Activated naive CD8-positive, alpha-beta T cell treated with anti-CD3 and anti-CD28 coated beads, Interleukin-2, amount 10 ng/mL, durations not matched to agents 7 days and 5 days (primary cell): ENCODE results near the gene MEGF6. TPM values are rescaled to one million over a fixed set of nuclear protein-coding genes. Genes with fewer than 3 reads are reported as not detected.
A peak's percentile ranks its signal among the peaks of the same experiment; 100 is the strongest.

Experiments
- ATAC-seq: fragments of 150-1000 bp; cut with Tn5 transposase; one replicate; pipeline ENCODE4 v1.10.0; 2021; ENCODE audit warnings: low read depth, moderate library complexity
- POLR2A ChIA-PET: fragments of 350-600 bp; sonication (Branson Sonifier 250); formaldehyde crosslinking; loops from one replicate; lab custom pipeline; 2021; ENCODE audit warnings: antibody characterized with exemption; lab: Charles Lee
- DNase-seq: peaks from one replicate; pipeline ENCODE4 v3.0.0; 2021
- H3K27ac Mint-ChIP-seq: one replicate; pipeline ENCODE4 v1.8.0; 2022; ENCODE audit warnings: mild to moderate bottlenecking, mixed read lengths
- H3K27me3 Mint-ChIP-seq: one replicate; pipeline ENCODE4 v1.8.0; 2022; ENCODE audit warnings: mild to moderate bottlenecking, moderate library complexity, mixed read lengths
- H3K36me3 Mint-ChIP-seq: one replicate; pipeline ENCODE4 v1.8.0; 2021; ENCODE audit warnings: mild to moderate bottlenecking, mixed read lengths
- H3K4me1 Mint-ChIP-seq: one replicate; pipeline ENCODE4 v1.8.0; 2021; ENCODE audit warnings: mixed read lengths
- H3K4me3 Mint-ChIP-seq: one replicate; pipeline ENCODE4 v1.8.0; 2022; ENCODE audit warnings: mild to moderate bottlenecking, moderate library complexity, mixed read lengths
- H3K9me3 Mint-ChIP-seq: one replicate; pipeline ENCODE4 v1.8.0; 2021; ENCODE audit warnings: mixed read lengths
- total RNA-seq, 2 experiments: library from RNA; stranded (reverse); gene quantifications; one replicate each; pipeline ENCODE4 v1.2.3, GENCODE V29; 2021

MEGF6 gene
- total RNA-seq, 2 experiments from 2014 or later, result 56.6 TPM

DNA sequence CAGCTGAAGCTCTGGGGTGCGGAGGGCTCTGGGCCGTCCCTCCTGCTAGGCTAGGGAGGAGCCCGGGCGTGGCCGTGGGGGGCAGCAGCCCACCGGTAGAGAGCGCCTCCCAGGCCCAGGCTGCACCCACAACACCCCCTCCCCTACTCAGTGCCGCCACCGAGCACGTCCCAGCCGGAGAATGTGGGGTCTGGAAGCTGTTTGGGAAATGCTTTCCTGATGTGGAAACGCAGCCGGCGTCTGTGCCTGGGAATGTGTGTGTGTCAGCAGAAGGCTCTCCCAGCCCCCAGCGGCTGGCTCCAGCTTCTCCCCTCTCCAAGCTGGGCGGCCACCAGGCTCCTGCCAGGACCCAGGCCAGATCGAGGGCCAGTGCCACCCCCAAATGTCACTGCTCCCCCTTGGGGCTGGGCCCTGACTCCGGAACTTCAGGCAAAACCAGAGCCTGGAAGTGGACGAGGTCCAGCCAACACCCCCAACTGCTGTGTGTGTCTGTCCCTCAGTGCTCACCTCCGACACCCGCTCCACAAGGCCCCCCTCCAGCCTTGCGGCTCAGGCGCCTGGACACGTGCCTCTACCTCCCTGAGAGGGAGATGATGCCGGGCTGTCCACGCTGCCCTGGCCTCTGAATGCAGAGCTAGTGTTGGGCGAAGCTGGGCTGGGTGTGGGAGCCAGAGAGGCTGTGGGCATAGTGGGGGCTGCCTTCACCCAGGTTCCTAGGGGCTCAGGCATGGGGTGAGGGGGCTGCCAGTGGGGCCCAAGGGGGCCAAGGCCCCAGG lies 74.7 kb downstream of the MEGF6 start:
- H3K27me3 Mint-ChIP-seq, result peaks cover 2% of the 10 kb centered on the region
- H3K9me3 Mint-ChIP-seq, result no peaks in the 10 kb centered on the region
- DNase-seq (no peak), ATAC-seq (no peak)
- no peaks in the 10 kb centered on the region for H3K36me3 Mint-ChIP-seq
- POLR2A ChIA-PET, result no interaction called here
- H3K27ac Mint-ChIP-seq, result no peak overlapping the region
- H3K4me3 Mint-ChIP-seq, result no peak overlapping the region
- no peaks in the 10 kb centered on the region for H3K4me1 Mint-ChIP-seq

DNA sequence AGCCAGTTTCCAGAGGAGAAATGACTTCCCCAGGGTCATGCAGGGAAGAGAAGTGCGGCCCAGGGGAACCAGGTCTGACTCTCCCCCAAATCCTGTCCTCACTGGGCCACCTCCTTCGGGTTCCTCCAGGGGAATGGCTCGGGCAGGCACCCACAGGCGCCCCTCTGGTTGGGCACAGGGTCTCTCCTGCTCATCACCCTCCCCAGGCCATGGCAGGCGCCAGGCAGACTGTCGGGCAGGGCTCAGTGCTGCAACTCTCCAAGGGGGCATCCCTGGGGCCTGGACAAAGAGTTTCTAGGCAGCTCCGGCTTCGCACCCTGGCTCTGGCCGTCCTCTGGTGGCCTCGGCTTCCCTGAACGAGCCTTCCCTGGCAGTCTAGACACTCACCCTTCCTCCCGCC lies 75.6 kb downstream of the MEGF6 start:
- Mint-ChIP-seq H3K27me3 (peaks cover 2% of the 10 kb centered on the region), H3K4me1 (peaks cover 2% of the 10 kb centered on the region)
- POLR2A ChIA-PET, result no interaction called here

GRCh38 chr1:3534803-3535637 lies 76.3 kb downstream of the MEGF6 start:
- POLR2A ChIA-PET, result no interaction called here
- Mint-ChIP-seq H3K4me3 (no peak overlapping the region), H3K27me3 (peaks cover 2% of the 10 kb centered on the region), H3K9me3 (no peaks in the 10 kb centered on the region), H3K27ac (no peak overlapping the region), H3K36me3 (no peaks in the 10 kb centered on the region), H3K4me1 (peaks cover 4% of the 10 kb centered on the region)
- DNase-seq (no peak), ATAC-seq (no peak)

More for the DNA sequence above, 75.6 kb downstream of the MEGF6 start:
- Mint-ChIP-seq H3K9me3 (no peaks in the 10 kb centered on the region), H3K36me3 (no peaks in the 10 kb centered on the region), H3K4me3 (no peak overlapping the region), H3K27ac (no peak overlapping the region)
- ATAC-seq (no peak), DNase-seq (no peak)

DNA sequence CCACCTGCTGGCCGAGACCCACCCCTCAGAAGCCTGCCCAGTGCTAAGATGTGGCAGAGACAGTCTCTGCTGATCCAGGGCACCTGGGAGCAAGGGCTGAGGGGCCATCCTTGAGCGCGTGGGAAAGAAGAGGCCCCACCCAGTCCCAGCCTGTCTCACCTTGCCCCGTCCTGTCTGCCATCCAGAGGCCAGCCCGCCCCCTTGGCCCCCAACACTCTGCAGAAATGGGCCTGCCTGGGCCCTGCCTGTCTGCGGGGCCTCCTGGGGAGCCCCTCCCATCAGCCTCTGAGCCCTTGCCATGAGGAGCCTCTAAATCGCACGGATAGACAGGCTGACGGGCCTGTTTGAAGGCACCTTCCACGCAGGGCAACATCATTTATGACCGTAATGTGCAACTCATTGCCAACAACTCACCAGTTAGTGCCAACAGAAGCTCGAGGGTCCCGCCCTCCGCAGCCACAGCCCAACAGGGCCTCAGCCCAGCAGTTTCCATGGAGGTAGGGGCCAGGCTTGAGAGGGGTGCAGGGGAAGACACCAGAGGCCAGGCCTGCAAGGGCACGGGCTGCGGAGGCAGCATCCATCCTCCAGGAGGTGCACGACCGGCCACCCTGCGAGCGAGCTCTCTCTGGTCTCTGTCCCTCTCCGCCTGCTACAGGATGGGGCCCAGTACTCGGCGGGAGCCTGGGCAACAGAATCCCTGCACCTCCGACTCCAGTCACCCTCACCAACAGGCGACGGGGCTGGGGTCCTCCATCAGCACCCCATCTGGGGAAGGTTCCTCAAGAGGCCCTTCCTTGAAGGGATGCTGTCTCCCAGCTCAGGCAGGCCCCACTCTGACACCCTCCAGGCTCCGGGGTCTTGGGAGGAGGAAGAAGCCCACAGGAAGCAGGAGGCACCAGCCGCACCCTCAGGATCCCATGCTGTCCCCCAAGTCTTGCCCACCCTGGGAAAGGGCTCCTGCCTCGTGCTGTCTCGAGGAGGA lies 78.0 kb downstream of the MEGF6 start:
- Mint-ChIP-seq H3K4me3 (no peak overlapping the region), H3K27ac (no peak overlapping the region), H3K36me3 (no peaks in the 10 kb centered on the region), H3K9me3 (no peaks in the 10 kb centered on the region), H3K27me3 (peaks cover 2% of the 10 kb centered on the region), H3K4me1 (peaks cover 6% of the 10 kb centered on the region)
- POLR2A ChIA-PET, result no interaction called here
- DNase-seq, result no peak
- no peak for ATAC-seq

GRCh38 chr1:3531928-3532327 lies 79.4 kb downstream of the MEGF6 start:
- Mint-ChIP-seq H3K4me3 (no peak overlapping the region), H3K36me3 (no peaks in the 10 kb centered on the region), H3K27ac (no peak overlapping the region), H3K4me1 (peaks cover 6% of the 10 kb centered on the region), H3K27me3 (peaks cover 2% of the 10 kb centered on the region), H3K9me3 (no peaks in the 10 kb centered on the region)
- POLR2A ChIA-PET, result interaction anchor here (1.0 kb wide), 1 partner anchor 39 kb away, joined by 4 read pairs; no protein-coding TSS in a partner anchor
- ATAC-seq (no peak), DNase-seq (no peak)

GRCh38 chr1:3530926-3531818 lies 80.1 kb downstream of the MEGF6 start:
- peak overlapping the region; percentile 96 for H3K27ac Mint-ChIP-seq
- H3K9me3 Mint-ChIP-seq, result no peaks in the 10 kb centered on the region
- DNase-seq, result peak; percentile 82
- H3K27me3 Mint-ChIP-seq, result peaks cover 2% of the 10 kb centered on the region
- H3K4me1 Mint-ChIP-seq, result peaks cover 6% of the 10 kb centered on the region
- peak overlapping the region; percentile 93 for H3K4me3 Mint-ChIP-seq
- ATAC-seq, result peak; percentile 80
- POLR2A ChIA-PET, result interaction anchor here (0.6 to 1.0 kb wide), 2 partner anchors 39 to 81 kb away, joined by 3 to 4 read pairs; no protein-coding TSS in a partner anchor
- H3K36me3 Mint-ChIP-seq, result no peaks in the 10 kb centered on the region

GRCh38 chr1:3530086-3530925 lies 81.0 kb downstream of the MEGF6 start:
- peak overlapping the region; percentile 80 for H3K4me3 Mint-ChIP-seq
- no peaks in the 10 kb centered on the region for H3K9me3 Mint-ChIP-seq
- no peak for DNase-seq
- POLR2A ChIA-PET, result no interaction called here
- peak overlapping the region; percentile 51 for H3K27ac Mint-ChIP-seq
- H3K27me3 Mint-ChIP-seq, result peaks cover 2% of the 10 kb centered on the region
- no peak for ATAC-seq
- peaks cover 6% of the 10 kb centered on the region for H3K4me1 Mint-ChIP-seq
- H3K36me3 Mint-ChIP-seq, result no peaks in the 10 kb centered on the region

GRCh38 chr1:3529099-3529729 lies 82.1 kb downstream of the MEGF6 start:
- no peak overlapping the region for H3K27ac Mint-ChIP-seq
- peaks cover 6% of the 10 kb centered on the region for H3K4me1 Mint-ChIP-seq
- H3K27me3 Mint-ChIP-seq, result peaks cover 2% of the 10 kb centered on the region
- no peak overlapping the region for H3K4me3 Mint-ChIP-seq
- H3K36me3 Mint-ChIP-seq, result no peaks in the 10 kb centered on the region
- no peak for DNase-seq
- POLR2A ChIA-PET, result no interaction called here
- ATAC-seq, result no peak
- no peaks in the 10 kb centered on the region for H3K9me3 Mint-ChIP-seq

DNA sequence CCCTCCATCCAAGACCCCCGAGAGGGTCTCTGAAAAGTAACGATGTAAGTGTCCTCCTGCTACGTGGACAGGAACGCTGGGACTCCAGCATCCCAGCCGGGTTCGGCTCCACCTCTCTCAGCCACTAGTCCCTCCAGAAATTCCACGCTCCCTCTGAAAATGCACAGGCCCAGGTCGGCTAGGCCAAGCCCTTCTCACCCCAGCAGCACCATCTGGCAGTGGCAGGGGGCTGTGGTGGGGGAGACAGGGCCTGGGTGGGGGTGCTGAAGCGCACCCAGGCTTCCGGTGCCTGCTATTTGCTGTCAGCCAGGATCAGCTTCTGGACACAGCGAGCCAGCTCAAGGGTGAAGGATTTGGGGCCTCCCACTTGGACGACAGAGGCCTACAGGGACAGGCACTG lies 83.5 kb downstream of the MEGF6 start:
- ATAC-seq, result no peak
- no peak for DNase-seq
- POLR2A ChIA-PET, result no interaction called here
- no peak overlapping the region for H3K4me3 Mint-ChIP-seq
- no peaks in the 10 kb centered on the region for H3K27me3 Mint-ChIP-seq
- no peaks in the 10 kb centered on the region for H3K9me3 Mint-ChIP-seq
- H3K4me1 Mint-ChIP-seq, result peaks cover 6% of the 10 kb centered on the region
- no peak overlapping the region for H3K27ac Mint-ChIP-seq
- no peaks in the 10 kb centered on the region for H3K36me3 Mint-ChIP-seq

DNA sequence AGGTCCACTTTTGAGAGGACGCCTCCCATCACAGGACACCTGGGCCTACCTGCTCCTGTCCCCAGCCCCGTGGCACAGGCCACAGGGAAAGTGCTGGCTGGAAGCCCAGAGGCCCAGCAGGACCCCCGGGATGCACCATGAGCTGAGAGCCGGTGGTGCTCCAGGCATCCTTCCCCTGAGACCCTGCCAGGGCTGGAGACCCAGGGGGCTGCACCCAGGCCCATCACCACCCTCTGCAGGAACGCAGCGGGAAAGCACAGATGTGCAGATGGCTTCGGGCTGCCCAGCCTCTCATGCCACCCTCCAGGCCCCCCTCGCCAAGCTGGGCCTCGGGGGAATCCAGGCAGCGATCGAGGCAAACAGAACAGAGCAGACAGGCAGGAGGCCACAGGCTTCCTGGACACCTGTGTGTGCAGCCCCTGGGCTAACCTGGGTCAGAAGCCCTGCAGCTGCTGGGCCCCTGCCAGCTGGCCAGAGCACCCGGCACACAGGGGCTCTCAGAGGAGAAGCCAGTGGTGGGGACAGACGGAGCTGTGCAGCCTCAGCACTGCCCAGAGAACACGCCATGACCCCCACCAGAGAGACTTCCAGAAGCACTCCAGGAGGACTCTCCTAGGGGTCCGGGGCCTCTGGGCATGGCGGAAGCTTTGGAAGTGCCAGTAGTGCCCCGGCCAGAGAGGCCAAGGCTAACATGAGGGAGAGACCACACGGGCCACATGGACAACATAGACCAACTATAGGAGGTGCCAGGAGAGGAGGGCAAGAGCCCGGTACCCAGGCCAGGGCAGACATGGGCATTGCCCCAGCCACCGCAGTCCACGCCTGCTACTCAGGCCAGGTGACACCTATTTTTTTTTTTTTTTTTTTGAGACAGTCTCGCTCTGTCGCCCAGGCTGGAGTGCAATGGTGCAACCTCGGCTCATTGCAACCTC lies 85.5 kb downstream of the MEGF6 start:
- no peak for ATAC-seq

More for the DNA sequence above, 85.5 kb downstream of the MEGF6 start:
- Mint-ChIP-seq H3K27ac (no peak overlapping the region), H3K4me1 (peaks cover 5% of the 10 kb centered on the region), H3K36me3 (no peaks in the 10 kb centered on the region), H3K4me3 (no peak overlapping the region), H3K27me3 (no peaks in the 10 kb centered on the region), H3K9me3 (no peaks in the 10 kb centered on the region)
- POLR2A ChIA-PET, result no interaction called here
- no peak for DNase-seq
